Measurements from ENCODE around the gene TTLL9. TPM values are rescaled to one million over a fixed set of nuclear protein-coding genes. Genes with fewer than 3 reads are reported as not detected.

The TTLL9 gene
- total RNA-seq, 6 experiments from 2014 or later = not detected

- TF ChIP-seq POLR2A (IDR thresholded peaks at IDR 0.05) (no peak), CTCF (IDR thresholded peaks at IDR 0.05) (no peak)
- DNase-seq (no peak), ATAC-seq (no peak)
- Histone ChIP-seq H3K9me3 (no peaks in the 10 kb centered on the region), H3K4me1 (no peaks in the 10 kb centered on the region), H3K27ac (no peak overlapping the region), H3K27me3 (peaks cover 0 to 3% of the 10 kb centered on the region in 2 donors), H3K4me3 (no peak overlapping the region), H3K36me3 (no peaks in the 10 kb centered on the region)
- WGBS (ENCODE audit: insufficient coverage, low coverage, low lambda C conversion rate, missing lambda C conversion rate) = 68% methylated on average over 2 of the region's 2 CpGs
- intact Hi-C loops (cut with DNase I) = no loop called here
These were observed 121.7 kb downstream of the TTLL9 start for GRCh38 chr20:31992086-31992485.

Small RNAs within 50 kb of the gene (small RNA-seq; reads per million reads assigned to genes)
- 0 to 0.13 reads per million in 2 experiments for gene RNU1-94P

Other genes starting within 250 kb of the TTLL9 start
- gene COX4I2, start 232.7 kb upstream of the TTLL9 start, total RNA-seq = not detected
- gene BCL2L1, start 147.8 kb upstream of the TTLL9 start, total RNA-seq = 10 to 100 TPM; 30.5 to 96.1 (median 63.4) TPM
- gene TPX2, start 131.3 kb upstream of the TTLL9 start, total RNA-seq = 1 to 10 TPM in 5 of 6 experiments, under 1 TPM in 1; 0.56 to 8.3 (median 2.8) TPM
- gene MYLK2, start 51.3 kb upstream of the TTLL9 start, total RNA-seq = not detected
- under 1 TPM in 2 of 6 experiments, not detected in 4; 0.15 to 0.31 TPM for gene FOXS1, start 25.0 kb upstream of the TTLL9 start, total RNA-seq
- gene DUSP15, start 107 bp upstream of the TTLL9 start, total RNA-seq = 1 to 10 TPM in 1 of 6 experiments, under 1 TPM in 2, not detected in 3; 0.22 to 1.1 (median 0.42) TPM
- 1 to 10 TPM; 4.5 to 6.6 (median 4.9) TPM for gene PDRG1, start 81.4 kb downstream of the TTLL9 start, total RNA-seq
- not detected for gene XKR7, start 97.5 kb downstream of the TTLL9 start, total RNA-seq
- gene CCM2L, start 139.8 kb downstream of the TTLL9 start, total RNA-seq = 1 to 10 TPM in 2 of 6 experiments, under 1 TPM in 4; 0.61 to 1.7 (median 0.89) TPM
- 10 to 100 TPM in 1 of 6 experiments, 1 to 10 TPM in 5; 2.9 to 17.1 (median 5.6) TPM for gene HCK, start 181.6 kb downstream of the TTLL9 start, total RNA-seq
- gene TM9SF4, start 239.1 kb downstream of the TTLL9 start, total RNA-seq = 10 to 100 TPM; 26.9 to 33.9 (median 30.5) TPM

All from right lobe of liver (tissue), 6 donors.